ENCODE results near the gene PTPRT.

DNA sequence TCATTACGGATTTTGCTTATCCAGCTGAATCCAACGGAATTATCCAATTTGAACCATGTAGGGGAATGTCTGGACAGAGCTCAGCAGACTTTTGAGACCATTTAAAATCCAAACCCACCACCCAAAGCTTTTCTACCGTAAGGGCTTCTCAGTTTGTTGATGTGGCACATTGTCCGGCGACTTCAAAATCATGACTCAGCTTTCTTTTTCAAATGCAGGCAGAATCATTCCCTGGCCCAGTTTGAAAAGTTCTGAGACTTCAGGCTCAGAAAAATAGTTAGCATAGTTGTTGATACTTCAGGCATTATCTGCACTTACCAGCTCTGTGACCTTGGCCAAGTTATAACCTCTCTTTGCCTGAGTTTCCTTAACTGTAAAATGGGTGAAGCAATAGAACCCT is 182.2 kb downstream of the PTPRT start:
- TF ChIP-seq, protein P1, sequence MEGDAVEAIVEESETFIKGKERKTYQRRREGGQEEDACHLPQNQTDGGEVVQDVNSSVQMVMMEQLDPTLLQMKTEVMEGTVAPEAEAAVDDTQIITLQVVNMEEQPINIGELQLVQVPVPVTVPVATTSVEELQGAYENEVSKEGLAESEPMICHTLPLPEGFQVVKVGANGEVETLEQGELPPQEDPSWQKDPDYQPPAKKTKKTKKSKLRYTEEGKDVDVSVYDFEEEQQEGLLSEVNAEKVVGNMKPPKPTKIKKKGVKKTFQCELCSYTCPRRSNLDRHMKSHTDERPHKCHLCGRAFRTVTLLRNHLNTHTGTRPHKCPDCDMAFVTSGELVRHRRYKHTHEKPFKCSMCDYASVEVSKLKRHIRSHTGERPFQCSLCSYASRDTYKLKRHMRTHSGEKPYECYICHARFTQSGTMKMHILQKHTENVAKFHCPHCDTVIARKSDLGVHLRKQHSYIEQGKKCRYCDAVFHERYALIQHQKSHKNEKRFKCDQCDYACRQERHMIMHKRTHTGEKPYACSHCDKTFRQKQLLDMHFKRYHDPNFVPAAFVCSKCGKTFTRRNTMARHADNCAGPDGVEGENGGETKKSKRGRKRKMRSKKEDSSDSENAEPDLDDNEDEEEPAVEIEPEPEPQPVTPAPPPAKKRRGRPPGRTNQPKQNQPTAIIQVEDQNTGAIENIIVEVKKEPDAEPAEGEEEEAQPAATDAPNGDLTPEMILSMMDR (IDR thresholded peaks at IDR 0.05), result no peak
- TF ChIP-seq POLR2A (IDR thresholded peaks at IDR 0.05), result no peak

All from breast epithelium (tissue), 3 donors.